Activated CD8-positive, alpha-beta memory T cell treated with anti-CD3 and anti-CD28 coated beads, Interleukin-2, amount 50 U/mL, for 24 hours (primary cell): ENCODE results near the gene SEC31A.
"Not testable (repeated sequence)": the region's sequence is repeated elsewhere in the genome, so short reads cannot be mapped to it uniquely, and the experiment has no call there.

Experiments
- DNase-seq: peaks from one replicate; pipeline ENCODE4 v3.0.0-alpha.2; 2020; ENCODE audit errors: extremely low read depth

The SEC31A gene

DNA sequence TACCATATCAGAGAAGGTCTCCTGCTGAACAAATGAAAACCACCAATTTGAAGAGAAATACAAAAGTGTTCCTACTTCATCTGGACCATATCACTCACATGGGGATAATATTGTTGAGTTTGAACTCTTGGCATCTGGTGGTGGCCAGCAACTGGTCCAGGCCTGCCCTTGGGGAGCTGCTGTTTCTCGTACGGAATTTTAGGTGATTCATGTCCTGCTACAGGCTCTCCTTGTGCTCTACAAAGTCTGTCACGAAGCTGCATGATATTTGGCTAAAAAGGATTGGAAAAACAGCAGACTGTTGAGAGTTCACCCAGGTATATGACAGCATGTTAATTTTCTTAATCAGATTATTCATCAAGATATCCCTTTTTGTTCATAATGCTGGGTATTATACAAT lies 42.2 kb downstream of the SEC31A start:
- no peak for DNase-seq

- no peak for DNase-seq
Measured at GRCh38 chr4:82842593-82842992, 48.4 kb downstream of the SEC31A start.

- no peak for DNase-seq
Measured at GRCh38 chr4:82839624-82840023, 51.3 kb downstream of the SEC31A start.

DNA sequence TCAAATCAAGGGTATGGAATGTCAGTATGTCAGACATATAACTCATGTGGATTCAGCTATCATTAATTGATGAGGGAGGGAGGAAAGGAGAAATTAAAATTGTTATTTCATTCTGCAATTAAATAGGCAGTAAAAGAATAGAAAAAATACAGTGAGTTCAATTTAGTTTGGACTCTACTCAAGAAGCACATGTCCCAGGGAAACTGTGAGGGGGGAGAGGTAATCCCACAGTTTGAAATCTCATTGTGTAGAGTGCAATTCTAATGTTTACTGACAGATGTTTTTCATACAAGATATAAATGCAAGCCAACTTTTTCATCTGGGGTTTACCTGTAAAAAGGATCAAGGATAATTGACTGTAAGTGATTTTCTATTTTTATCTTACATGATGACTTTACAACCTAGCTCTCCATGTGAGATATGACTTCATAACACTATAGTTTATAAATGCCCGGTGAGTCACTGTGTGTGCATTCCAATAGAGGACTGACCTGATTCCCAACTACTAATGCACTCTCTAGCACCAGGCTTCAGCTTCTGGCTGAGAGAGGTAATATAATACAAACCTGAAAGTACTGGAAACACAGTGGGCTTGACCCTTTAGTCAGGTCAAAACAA lies 57.1 kb downstream of the SEC31A start:
- no peak for DNase-seq

DNA sequence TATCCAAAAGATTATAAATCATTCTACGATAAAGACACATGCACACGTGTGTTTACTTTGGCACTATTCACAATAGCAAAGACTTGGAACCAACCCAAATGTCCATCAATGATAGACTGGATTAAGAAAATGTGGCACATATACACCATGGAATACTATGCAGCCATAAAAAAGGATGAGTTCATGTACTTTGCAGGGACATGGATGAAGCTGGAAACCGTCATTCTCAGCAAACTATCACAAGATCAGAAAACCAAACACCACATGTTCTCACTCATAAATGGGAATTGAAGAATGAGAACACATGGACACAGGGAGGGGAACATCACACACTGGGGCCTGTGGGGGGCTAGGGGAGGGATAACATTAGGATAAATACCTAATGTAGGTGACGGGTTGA lies 57.9 kb downstream of the SEC31A start:
- not testable (repeated sequence) for DNase-seq

DNA sequence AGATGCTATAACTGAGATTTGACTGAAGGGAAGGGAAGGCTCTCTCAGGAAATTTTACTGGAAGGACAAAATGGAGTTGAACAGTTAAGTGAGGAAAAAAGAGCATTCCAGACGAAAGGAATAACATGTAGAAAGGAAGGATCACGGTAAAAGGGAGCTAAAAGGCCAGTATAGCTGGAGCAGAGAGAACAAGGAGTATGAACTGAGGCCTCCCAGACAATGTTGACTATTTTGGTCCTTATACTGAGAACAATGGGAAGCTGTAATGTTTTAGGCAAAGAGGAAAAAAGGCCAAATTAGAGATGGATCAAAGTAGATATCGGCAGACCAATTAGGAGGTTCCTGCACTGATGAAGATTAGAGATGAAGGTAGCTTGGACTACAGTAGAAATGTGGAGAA lies 65.5 kb downstream of the SEC31A start:
- DNase-seq: no peak

GRCh38 chr4:82823062-82823461 lies 67.9 kb downstream of the SEC31A start:
- DNase-seq: no peak

DNA sequence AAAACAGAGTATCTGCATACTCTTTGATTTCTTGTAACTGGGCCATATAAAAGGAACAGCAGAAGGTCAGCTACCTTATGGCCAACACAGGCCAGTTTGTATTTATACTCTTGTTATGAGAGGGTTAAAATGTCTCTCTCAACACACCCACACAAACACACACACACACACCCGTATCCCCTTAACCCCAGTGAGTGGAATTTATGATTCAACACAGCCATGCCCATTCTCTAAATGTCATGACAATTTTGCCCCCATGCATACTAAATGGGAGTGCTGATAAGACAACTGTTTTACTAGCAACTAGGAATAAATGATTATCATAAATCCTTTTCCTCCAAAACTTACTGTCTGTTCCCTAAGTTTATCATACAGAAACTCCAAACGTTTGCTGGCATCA lies 70.3 kb downstream of the SEC31A start:
- no peak for DNase-seq

GRCh38 chr4:82818664-82819662 lies 72.0 kb downstream of the SEC31A start:
- no peak for DNase-seq

DNA sequence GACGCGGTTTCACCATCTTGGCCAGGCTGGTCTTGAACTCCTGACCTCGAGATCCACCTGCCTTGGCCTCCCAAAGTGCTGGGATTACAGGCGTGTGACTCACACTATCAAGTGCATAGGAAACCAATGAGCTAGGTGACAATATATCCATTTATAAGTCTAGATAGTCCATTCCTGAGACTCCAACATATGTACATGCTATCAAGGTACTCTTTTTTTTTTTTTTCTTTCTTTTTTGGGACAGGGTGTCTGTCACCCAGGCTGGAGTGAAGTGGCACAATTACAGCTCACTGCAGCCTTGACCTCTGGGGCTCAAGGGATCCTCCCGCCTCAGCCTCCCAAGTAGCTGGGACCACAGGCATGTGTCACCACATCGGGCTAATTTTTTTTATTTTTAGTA lies 74.1 kb downstream of the SEC31A start:
- DNase-seq: not testable (repeated sequence)

GRCh38 chr4:82814034-82814433 lies 76.9 kb downstream of the SEC31A start:
- no peak for DNase-seq

DNA sequence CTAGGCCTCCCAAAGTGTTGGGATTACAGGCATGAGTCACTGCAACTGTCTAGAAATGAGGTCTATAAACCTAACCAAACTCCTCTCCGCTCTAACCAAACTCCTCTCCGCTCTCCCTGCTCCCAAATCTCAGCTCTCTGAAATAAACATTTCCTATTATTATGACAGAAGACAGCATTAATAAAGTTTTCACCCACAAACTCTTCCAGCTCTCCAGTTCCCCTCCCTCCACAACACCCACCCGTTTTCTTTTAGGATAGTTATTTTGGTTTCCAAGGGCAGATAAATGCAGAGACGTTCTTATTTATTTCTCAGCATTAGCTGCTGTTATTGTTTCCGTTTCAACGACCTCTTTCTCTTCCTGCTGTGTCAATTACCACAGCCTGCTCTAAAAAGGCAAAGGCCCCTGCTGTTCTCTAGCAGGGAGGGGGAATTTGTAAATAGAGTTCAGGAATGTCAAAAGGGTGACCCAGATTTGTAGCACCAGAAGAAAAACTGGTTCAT lies 79.1 kb downstream of the SEC31A start:
- DNase-seq: no peak

DNA sequence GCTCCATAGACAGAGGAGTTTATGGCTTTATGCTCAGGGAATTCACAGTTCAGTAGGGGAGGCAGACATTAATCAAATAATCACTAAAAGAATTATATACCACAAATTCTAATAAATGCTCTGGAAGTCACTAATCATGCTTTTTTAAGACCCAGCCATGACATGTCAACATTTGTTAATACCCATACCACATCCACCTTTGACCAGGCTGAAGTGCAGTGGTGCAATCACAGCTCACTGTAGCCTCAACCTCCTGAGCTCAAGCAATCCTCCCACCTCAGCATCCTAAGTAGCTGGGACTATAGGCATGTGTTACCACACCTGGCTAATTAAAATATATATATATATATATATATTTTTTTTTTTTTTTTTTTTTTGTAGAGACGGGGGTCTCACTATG lies 79.6 kb downstream of the SEC31A start:
- no peak for DNase-seq

- DNase-seq: no peak
Measured at GRCh38 chr4:82810176-82810575, 80.8 kb downstream of the SEC31A start.

- DNase-seq: no peak
Measured at GRCh38 chr4:82809619-82810018, 81.3 kb downstream of the SEC31A start.

DNA sequence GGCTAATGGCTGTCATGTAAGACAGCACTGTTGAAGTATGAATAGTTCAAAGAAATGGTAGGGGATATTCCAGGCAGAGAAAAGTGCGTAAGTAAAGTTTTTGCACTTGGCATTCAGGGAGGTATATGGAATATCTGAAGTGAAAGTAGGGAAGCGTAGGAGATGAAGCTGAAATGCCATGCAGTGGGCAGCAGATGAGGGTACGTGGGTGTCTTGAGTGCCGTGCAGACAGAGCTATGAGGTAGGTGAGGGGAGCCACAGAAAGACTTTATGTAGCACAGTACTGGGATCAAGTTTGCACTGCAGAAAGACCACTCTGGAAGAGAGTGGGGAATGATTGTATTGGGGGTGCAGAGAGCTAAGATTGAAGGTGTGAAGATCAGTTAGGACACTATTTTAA lies 87.2 kb downstream of the SEC31A start:
- no peak for DNase-seq

DNA sequence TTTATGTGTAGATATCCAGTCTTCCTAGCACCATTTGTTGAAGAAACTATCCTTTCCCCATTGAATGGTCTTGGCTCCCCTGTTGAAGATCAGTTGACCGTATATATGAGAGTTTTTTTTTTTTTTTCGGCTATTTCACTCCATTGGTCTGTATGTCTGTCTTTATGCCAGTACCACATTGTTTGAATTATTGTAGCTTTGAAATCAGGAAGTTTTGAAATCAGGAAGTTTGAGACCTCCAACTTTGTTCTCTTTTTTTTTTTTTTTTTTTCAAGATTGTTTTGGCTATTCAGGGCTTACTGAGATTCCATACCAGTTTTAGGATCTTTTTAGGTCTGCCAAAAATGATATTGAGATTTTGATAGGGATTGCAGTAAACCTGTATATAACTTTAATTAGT lies 88.0 kb downstream of the SEC31A start:
- DNase-seq: no peak

DNA sequence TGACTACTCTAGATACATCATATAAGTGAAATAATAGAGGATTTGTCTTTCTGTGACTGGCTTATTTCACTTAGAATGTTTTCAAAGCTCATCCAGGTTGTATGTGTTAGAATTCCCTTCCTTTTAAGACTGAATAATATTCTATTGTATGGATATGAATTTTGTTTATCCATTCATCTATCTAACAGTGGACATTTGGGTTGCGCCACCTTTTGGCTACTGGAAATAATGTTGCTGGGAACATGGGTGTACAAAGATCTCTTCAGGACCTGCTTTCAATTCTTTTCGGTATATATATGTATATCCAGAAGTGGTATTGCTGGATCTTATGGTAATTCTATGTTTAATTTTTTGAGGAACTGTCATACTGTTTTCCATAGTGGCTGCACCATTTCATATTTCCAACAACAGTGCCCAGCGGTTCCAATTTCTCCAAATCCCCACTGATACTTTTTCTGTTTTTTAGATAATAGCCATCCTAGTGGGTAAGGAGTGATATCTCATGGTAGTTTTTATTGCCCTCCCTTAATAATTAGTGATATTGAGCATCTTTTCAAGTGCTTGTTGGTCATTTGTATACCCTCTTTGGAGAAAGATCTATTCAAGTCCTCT lies 88.9 kb downstream of the SEC31A start:
- no peak for DNase-seq

GRCh38 chr4:82799006-82799881 lies 91.7 kb downstream of the SEC31A start:
- DNase-seq: no peak

DNA sequence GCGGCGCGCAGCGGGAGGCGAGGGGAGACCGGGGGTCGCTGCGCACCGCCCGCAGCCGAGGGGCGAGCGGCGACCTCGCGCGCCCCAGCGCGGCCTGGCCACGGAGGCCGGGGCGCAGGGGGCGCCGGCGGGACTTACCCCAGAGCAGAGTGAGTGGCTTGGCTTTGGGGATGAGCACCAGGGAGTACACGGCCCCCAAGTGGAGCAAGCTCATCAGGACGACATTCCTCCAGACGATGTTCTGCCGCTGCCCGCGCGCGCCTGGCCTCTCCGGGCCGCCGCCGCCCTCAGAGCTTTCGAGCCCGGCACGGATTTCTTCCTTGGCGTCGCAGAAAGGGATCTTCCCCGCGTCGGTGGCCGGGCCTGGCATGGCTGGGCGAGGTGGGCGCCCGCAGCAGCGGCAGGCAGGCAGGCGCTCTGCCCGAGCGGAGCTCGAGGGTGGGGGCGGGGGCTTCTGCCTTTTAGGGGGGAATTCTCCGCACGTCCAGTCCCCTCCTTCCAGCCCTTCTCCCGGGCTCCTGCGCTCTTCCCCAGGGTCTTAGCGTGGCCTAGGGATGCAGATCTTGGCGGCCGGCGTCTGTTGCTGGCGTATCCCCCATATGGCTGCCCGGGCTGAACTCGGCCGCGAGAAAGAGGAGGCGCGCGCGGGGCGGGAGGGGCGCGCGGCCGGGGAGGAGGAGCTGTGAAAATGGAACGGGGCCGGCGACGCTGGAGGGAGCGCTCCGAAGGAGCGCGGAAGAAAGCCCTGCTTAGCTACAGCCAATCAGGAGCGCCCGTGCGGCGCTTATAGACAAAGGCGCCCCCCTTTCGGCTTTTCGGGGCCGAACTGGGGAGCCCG lies 92.6 kb downstream of the SEC31A start, which contains the start of gene SCD5:
Gene SCD5 (minus strand): TSS at position 629 of the 838 bp plus-strand sequence. CDS start 259 bp downstream, at position 370.
- peak; percentile 24 for DNase-seq
